Measurements from ENCODE around the gene BCAS4. TPM values are rescaled to one million over a fixed set of nuclear protein-coding genes. Genes with fewer than 3 reads are reported as not detected.

Gene BCAS4
- total RNA-seq, 1 experiment from 2014 or later, result 20.7 TPM

- in situ Hi-C loops (cut with HindIII; ENCODE audit: low sequenced_read_pairs), result no loop called here
Measured at GRCh38 chr20:50920997-50921396, 126.1 kb downstream of the BCAS4 start.

GRCh38 chr20:50921803-50922501, 127.1 kb downstream of the BCAS4 start:
- in situ Hi-C loops (cut with HindIII; ENCODE audit: low sequenced_read_pairs), result no loop called here
- no peak for DNase-seq (ENCODE audit: low spot score)

More at GRCh38 chr20:50920997-50921396, 126.1 kb downstream of the BCAS4 start:
- DNase-seq (ENCODE audit: low spot score), result no peak

DNA sequence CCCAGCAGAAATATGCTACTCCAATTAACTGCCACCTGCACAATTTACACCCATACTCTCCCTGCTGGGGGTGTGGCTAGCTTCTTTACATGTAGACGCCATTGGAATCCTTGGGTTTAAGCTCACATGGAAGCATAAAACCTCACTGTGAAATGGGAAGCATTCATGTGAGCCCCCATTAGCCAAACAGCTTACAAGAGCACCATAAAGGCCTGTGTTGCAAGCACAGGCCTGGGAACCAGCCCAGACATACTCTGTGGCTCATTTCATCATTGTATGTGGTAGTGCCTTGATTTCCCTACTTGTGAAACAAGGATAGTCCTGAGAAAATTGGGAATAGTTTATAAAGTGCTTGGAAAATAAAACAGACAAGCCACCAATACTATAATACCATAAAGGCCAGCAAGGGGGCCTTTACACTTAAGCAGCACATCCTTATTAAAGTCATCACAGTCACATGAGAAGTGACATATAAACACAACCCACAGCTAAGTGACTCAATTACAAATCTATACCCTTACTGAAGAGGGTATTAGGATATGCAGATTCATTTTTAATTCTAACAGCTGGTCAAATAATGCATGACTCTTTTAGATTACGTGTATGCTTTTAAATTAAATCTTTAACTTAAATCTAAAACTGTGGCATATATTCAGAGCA, 129.5 kb downstream of the BCAS4 start:
- in situ Hi-C loops (cut with HindIII; ENCODE audit: low sequenced_read_pairs), result no loop called here
- DNase-seq (ENCODE audit: low spot score), result no peak

GRCh38 chr20:50926530-50926929, 131.7 kb downstream of the BCAS4 start:
- in situ Hi-C loops (cut with HindIII; ENCODE audit: low sequenced_read_pairs), result no loop called here
- no peak for DNase-seq (ENCODE audit: low spot score)

Other genes starting within 250 kb of the BCAS4 start
- 6.9 and 7.4 TPM in 2 replicates for gene RIPOR3, start 103.5 kb upstream of the BCAS4 start, total RNA-seq (2014; rRNA removed; shearing (Covaris generic))
- 30.0 and 43.3 TPM in 2 replicates for gene PARD6B, start 63.5 kb upstream of the BCAS4 start, total RNA-seq (2014; rRNA removed; shearing (Covaris generic))
- gene ADNP, start 136.4 kb downstream of the BCAS4 start, total RNA-seq (2014; rRNA removed; shearing (Covaris generic)), result 11.9 and 16.5 TPM in 2 replicates
- gene DPM1, start 163.5 kb downstream of the BCAS4 start, total RNA-seq (2014; rRNA removed; shearing (Covaris generic)), result 148 and 156 TPM in 2 replicates
- 14.0 and 15.0 TPM in 2 replicates for gene MOCS3, start 163.8 kb downstream of the BCAS4 start, total RNA-seq (2014; rRNA removed; shearing (Covaris generic))
- gene KCNG1, start 228.0 kb downstream of the BCAS4 start, total RNA-seq (2014; rRNA removed; shearing (Covaris generic)), result 0.85 and 1.4 TPM in 2 replicates